SK-N-SH treated with all-trans-retinoic acid at 6 μM for 48 hours (cell line): ENCODE results near the gene CD3E.

ENCODE experiments used
- ATAC-seq: fragments of 200-7000 bp; cut with Tn5 transposase; 3 replicates; pipeline ENCODE4 v1.9.1; 2020; ENCODE audit warnings: mild to moderate bottlenecking, moderate library complexity
- ARNTL ChIP-seq: fragments of 450-650 bp; formaldehyde crosslinking; IDR thresholded peaks from 2 replicates; pipeline ENCODE4 v1.5.0; 2020; ENCODE audit warnings: low read depth, mild to moderate bottlenecking, moderate library complexity, borderline replicate concordance
- BACH2 ChIP-seq: fragments of 250-450 bp; sonication (Bioruptor Pico); IDR thresholded peaks from 2 replicates; pipeline ENCODE4 v1.9.0; 2021; ENCODE audit warnings: mild to moderate bottlenecking, borderline replicate concordance
- CREB5 ChIP-seq: fragments of 250-450 bp; sonication (Bioruptor Pico); IDR thresholded peaks from 2 replicates; pipeline ENCODE4 v1.5.1; 2020; ENCODE audit warnings: low read depth, mild to moderate bottlenecking, moderate library complexity
- CSDC2 ChIP-seq: fragments of 250-450 bp; sonication (Bioruptor Pico); IDR thresholded peaks from 2 replicates; pipeline ENCODE4 v1.5.0; 2020; ENCODE audit warnings: mild to moderate bottlenecking, moderate library complexity
- CSRNP3 ChIP-seq: fragments of 250-450 bp; sonication (Bioruptor Pico); IDR thresholded peaks from 2 replicates; pipeline ENCODE4 v1.5.1; 2021; ENCODE audit warnings: mild to moderate bottlenecking, moderate library complexity
- ESRRG ChIP-seq: fragments of 250-450 bp; sonication (Bioruptor Pico); IDR thresholded peaks from 2 replicates; pipeline ENCODE4 v1.6.1; 2021; ENCODE audit warnings: mild to moderate bottlenecking
- GLIS3 ChIP-seq: fragments of 250-450 bp; sonication (Bioruptor Pico); IDR thresholded peaks from 2 replicates; pipeline ENCODE4 v1.5.0; 2020; ENCODE audit warnings: mild to moderate bottlenecking, moderate library complexity
- ISL1 ChIP-seq: fragments of 250-450 bp; sonication (Bioruptor Pico); IDR thresholded peaks from 2 replicates; pipeline ENCODE4 v2.1.2; 2022; ENCODE audit warnings: mild to moderate bottlenecking, moderate library complexity
- OSR1 ChIP-seq: fragments of 250-450 bp; sonication (Bioruptor Pico); IDR thresholded peaks from 2 replicates; pipeline ENCODE4 v1.8.0; 2022; ENCODE audit warnings: moderate library complexity, mild to moderate bottlenecking, inconsistent platforms
- PATZ1 ChIP-seq: fragments of 250-450 bp; sonication (Bioruptor Pico); IDR thresholded peaks from 2 replicates; pipeline ENCODE4 v1.8.0; 2020; ENCODE audit warnings: mild to moderate bottlenecking, moderate library complexity, borderline replicate concordance
- POU6F1 ChIP-seq: fragments of 250-450 bp; sonication (Bioruptor Pico); IDR thresholded peaks from 2 replicates; pipeline ENCODE4 v1.8.0; 2021; ENCODE audit warnings: low read depth, mild to moderate bottlenecking, moderate library complexity, borderline replicate concordance
- PPARA ChIP-seq: fragments of 250-450 bp; sonication (Bioruptor Pico); IDR thresholded peaks from 2 replicates; pipeline ENCODE4 v1.5.0; 2020; ENCODE audit warnings: mild to moderate bottlenecking, borderline replicate concordance
- RARB ChIP-seq: fragments of 250-450 bp; sonication (Bioruptor Pico); IDR thresholded peaks from 2 replicates; pipeline ENCODE4 v1.8.0; 2021; ENCODE audit warnings: mild to moderate bottlenecking, moderate library complexity
- SNAI2 ChIP-seq: fragments of 250-450 bp; sonication (Bioruptor Pico); IDR thresholded peaks from 2 replicates; pipeline ENCODE4 v1.5.0; 2020; ENCODE audit warnings: mild to moderate bottlenecking, moderate library complexity
- TCF4 ChIP-seq: fragments of 250-450 bp; sonication (Bioruptor Pico); IDR thresholded peaks from 2 replicates; pipeline ENCODE4 v1.8.0; 2021; ENCODE audit warnings: mild to moderate bottlenecking, moderate library complexity, borderline replicate concordance
- TOX ChIP-seq: fragments of 250-450 bp; sonication (Bioruptor Pico); IDR thresholded peaks from 2 replicates; pipeline ENCODE4 v1.8.0; 2021; ENCODE audit warnings: mild to moderate bottlenecking, moderate library complexity, borderline replicate concordance
- ZC3H10 ChIP-seq: fragments of 250-450 bp; sonication (Bioruptor Pico); IDR thresholded peaks from 2 replicates; pipeline ENCODE4 v1.5.1; 2021; ENCODE audit warnings: mild to moderate bottlenecking, moderate library complexity
- ZFP3 ChIP-seq: fragments of 250-450 bp; sonication (Bioruptor Pico); IDR thresholded peaks from 2 replicates; pipeline ENCODE4 v1.5.0; 2020; ENCODE audit warnings: mild to moderate bottlenecking, moderate library complexity
- ZNF565 ChIP-seq: fragments of 450-650 bp; formaldehyde crosslinking; conservative IDR thresholded peaks from 2 replicates; pipeline ENCODE4 v1.5.0; 2020; ENCODE audit warnings: low read depth, mild to moderate bottlenecking, moderate library complexity
- ZNF70 ChIP-seq: fragments of 450-650 bp; formaldehyde crosslinking; IDR thresholded peaks from 2 replicates; pipeline ENCODE4 v1.5.0; 2020; ENCODE audit warnings: mild to moderate bottlenecking, moderate library complexity
- ZNF8 ChIP-seq: fragments of 450-650 bp; formaldehyde crosslinking; IDR thresholded peaks from 2 replicates; pipeline ENCODE4 v1.5.0; 2020; ENCODE audit warnings: mild to moderate bottlenecking, moderate library complexity
- TF ChIP-seq, protein P1 (sequence below): fragments of 250-450 bp; sonication (Bioruptor Pico); IDR thresholded peaks from 2 replicates; pipeline ENCODE4 v1.5.0; 2020; ENCODE audit warnings: mild to moderate bottlenecking, moderate library complexity

The CD3E gene

DNA sequence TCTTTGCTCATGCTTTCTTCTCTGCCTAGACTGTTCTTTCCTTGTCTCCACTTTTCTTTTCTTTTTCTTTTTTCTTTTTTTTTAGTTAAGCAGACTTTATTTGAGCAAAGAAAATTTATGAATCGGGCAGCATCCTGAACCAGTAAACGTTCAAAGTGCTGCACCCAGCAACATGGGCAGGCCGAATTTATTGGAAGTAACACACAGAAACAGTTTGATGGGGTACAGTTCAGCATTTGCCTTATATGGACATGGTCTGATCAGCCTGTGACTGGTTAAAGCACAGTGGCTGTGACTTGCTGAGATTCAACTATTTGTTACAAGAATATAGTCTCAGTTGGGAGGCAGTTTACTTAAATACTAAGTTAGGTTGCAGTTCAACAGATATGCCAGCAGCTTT, 16.0 kb downstream of the CD3E start:
- no peak for ATAC-seq
- TF ChIP-seq CSDC2 (CRISPR knock-in tag): no peak
- no peak for TF ChIP-seq CREB5 (CRISPR knock-in tag)
- no peak for TF ChIP-seq ZFP3 (CRISPR knock-in tag)
- no peak for TF ChIP-seq TCF4 (CRISPR knock-in tag)
- no peak for TF ChIP-seq GLIS3 (CRISPR knock-in tag)
- TF ChIP-seq OSR1 (CRISPR knock-in tag): no peak
- no peak for TF ChIP-seq RARB
- TF ChIP-seq ARNTL: no peak
- TF ChIP-seq SNAI2 (CRISPR knock-in tag): no peak
- TF ChIP-seq ESRRG (CRISPR knock-in tag): no peak
- TF ChIP-seq CSRNP3 (CRISPR knock-in tag): no peak
- no peak for TF ChIP-seq PPARA
- TF ChIP-seq ISL1 (CRISPR knock-in tag): no peak
- TF ChIP-seq BACH2: no peak
- TF ChIP-seq PATZ1 (CRISPR knock-in tag): no peak
- no peak for TF ChIP-seq POU6F1 (CRISPR knock-in tag)
- no peak for TF ChIP-seq ZC3H10 (CRISPR knock-in tag)
- no peak for TF ChIP-seq ZNF565
- TF ChIP-seq, protein P1, sequence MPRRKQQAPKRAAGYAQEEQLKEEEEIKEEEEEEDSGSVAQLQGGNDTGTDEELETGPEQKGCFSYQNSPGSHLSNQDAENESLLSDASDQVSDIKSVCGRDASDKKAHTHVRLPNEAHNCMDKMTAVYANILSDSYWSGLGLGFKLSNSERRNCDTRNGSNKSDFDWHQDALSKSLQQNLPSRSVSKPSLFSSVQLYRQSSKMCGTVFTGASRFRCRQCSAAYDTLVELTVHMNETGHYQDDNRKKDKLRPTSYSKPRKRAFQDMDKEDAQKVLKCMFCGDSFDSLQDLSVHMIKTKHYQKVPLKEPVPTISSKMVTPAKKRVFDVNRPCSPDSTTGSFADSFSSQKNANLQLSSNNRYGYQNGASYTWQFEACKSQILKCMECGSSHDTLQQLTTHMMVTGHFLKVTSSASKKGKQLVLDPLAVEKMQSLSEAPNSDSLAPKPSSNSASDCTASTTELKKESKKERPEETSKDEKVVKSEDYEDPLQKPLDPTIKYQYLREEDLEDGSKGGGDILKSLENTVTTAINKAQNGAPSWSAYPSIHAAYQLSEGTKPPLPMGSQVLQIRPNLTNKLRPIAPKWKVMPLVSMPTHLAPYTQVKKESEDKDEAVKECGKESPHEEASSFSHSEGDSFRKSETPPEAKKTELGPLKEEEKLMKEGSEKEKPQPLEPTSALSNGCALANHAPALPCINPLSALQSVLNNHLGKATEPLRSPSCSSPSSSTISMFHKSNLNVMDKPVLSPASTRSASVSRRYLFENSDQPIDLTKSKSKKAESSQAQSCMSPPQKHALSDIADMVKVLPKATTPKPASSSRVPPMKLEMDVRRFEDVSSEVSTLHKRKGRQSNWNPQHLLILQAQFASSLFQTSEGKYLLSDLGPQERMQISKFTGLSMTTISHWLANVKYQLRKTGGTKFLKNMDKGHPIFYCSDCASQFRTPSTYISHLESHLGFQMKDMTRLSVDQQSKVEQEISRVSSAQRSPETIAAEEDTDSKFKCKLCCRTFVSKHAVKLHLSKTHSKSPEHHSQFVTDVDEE: no peak
- TF ChIP-seq ZNF70: no peak

DNA sequence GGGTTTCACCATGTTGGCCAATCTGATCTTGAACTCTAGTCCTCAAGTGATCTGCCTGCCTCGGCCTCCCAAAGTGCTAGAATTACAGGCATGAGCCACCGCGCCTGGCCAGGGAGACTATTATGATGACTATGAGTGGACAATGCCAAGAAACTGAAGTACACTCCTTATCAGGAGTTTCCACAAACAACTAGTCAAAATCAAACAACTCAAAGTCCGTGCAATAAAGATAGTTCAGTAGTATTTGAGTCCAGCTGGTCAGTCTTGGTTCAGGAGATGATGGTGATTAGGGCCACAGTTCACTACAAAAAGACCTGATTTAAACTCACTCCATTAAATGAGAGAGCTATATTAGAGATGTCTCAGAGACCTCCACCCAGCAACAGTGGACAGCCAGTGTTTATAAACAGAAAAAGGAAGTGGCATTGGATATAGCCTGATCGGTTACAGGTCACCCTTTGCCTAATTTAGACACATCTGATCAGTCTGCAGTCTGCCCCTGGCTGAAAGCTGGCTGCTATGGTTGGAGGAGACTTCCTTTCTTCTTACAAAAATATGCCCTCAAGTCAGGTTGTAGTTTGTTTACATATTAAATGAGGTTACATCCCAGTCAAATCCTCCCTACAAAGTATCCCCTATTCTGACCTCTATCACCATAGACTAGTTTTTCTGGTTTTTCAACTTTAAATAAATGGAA, 17.0 kb downstream of the CD3E start:
- ATAC-seq: no peak
- no peak for TF ChIP-seq GLIS3 (CRISPR knock-in tag)
- no peak for TF ChIP-seq ZNF8 (CRISPR knock-in tag)
- no peak for TF ChIP-seq TCF4 (CRISPR knock-in tag)
- TF ChIP-seq ISL1 (CRISPR knock-in tag): no peak
- no peak for TF ChIP-seq PATZ1 (CRISPR knock-in tag)
- TF ChIP-seq OSR1 (CRISPR knock-in tag): no peak
- no peak for TF ChIP-seq ESRRG (CRISPR knock-in tag)
- no peak for TF ChIP-seq TOX (CRISPR knock-in tag)
- TF ChIP-seq ZFP3 (CRISPR knock-in tag): no peak
- no peak for TF ChIP-seq CSRNP3 (CRISPR knock-in tag)
- no peak for TF ChIP-seq ZNF565
- TF ChIP-seq, protein P1: no peak
- no peak for TF ChIP-seq CSDC2 (CRISPR knock-in tag)
- TF ChIP-seq PPARA: no peak
- no peak for TF ChIP-seq RARB
